Stimulated activated CD4-positive, alpha-beta T cell treated with anti-CD3 and anti-CD28 coated beads, TNF-alpha, amount 100 ng/mL, for 1 hour (primary cell): Measurements from ENCODE around the gene SPRYD3.

ENCODE experiments used
- DNase-seq, 3 donors: peaks; one replicate each; pipeline ENCODE4 v3.0.0-alpha.2; 2020; ENCODE audit warnings: low read depth in 3 of 3, low spot score in 1 of 3

SPRYD3 gene

DNA sequence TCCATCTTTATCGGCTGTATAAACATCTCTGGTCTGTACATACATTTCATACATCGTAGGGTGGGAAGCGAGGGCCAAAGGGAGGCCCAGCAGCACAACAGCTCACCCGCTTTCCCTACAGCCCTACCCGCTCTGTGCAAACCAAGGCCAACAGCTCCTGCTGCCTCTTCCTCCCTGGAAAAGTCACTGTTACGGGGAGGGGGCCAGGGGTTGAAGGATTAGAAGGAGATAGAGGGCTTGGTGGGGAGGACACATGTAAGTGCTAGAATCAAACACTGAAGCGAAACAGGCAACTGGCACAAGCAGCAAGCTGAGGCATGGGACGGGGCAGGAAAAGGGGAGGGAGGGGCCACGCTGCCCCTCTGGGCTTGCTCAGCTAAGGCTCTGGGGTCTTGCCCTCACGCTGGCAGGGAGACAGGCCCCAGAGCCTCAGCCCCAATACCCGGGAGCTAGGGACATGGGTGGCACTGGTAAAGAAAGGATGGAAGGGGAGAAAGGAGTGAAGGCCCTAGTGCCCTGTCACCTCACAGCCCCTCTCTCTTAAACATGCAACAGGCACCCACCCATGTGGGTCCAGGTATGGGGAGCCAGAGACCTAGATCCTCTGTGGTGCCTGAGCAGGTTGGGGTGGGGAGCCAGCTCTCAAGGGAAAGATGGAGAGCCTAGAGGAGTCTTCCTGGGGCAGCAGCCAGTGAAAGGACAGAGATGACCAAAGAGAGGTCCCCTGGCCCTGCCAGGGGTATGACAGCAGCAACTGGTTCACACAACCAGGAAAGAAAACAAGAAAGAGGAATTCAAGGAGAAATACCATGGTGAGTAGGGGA lies 14.4 kb downstream of the SPRYD3 start:
- DNase-seq, result no peak

DNA sequence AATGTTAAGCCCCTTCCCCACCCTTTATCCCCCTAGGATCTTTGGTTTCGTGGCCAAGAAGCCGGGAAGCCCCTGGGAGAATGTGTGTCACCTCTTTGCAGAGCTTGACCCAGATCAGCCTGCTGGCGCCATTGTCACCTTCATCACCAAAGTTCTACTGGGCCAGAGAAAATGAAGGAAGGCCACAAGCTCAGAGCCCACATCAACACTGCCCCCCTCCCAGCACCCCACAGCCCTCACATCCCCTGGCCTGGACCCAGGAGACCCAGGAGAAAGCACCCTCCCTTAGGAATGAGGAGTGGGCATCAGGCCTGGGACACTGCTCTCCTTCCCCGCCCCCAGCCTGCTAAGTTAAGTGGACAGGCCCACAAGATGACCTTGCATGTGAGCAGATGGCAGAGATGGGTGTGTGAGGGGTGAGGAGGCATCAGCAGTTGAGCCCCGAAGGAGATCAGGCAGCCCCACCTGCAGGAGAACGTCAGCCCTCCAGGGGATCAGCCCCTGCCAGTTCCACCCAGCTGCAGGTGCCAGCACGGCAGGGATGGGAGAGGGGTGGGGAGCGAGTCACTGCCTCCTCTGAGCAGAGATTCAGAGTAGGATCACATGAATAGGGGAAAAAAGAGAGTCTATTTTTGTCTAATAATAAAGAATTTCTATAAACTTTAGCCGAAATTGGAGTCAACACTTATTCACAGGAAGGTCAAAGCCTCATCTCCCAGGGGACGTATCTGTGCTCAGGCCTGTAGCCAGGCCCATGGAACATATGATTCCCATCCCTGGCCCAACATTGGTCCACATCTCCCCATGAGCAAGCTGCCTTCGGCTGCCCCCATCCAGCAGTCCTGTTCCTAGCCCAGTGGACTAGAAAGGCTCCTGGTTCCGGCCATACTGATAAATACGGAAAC lies 15.2 kb downstream of the SPRYD3 start:
- DNase-seq, result no peak

DNA sequence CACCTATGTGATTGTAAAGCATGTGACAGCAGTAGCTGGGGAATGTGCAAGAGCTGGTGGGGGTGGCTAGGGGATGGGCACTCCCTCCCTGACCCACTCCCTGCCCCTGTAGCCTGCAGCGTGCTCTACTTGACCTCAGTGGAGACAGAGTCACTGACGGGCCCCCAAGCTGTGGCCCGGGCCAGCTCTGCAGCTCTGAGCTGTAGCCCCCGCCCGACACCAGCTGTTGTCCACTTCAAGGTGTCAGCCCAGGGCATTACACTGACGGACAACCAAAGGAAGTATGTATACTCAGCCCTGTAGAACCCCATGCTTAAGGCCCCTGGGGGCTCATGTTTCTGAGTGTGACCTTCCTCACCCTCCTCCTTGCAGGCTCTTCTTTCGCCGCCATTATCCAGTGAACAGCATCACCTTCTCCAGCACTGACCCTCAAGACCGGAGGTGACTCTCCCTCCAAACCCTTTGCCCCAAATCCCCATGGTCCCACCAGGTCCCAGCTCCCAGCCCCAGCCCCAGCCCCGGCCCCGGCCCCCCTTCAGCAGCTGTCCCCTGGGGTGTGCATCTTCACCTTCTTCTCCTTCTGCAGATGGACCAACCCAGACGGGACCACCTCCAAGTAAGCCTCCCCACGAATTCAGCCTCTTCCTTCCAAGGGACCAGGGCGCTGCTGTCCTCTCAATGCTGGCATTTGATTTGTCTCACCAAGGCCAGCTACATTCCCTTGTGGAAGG lies 16.0 kb downstream of the SPRYD3 start:
- DNase-seq, result no peak

DNA sequence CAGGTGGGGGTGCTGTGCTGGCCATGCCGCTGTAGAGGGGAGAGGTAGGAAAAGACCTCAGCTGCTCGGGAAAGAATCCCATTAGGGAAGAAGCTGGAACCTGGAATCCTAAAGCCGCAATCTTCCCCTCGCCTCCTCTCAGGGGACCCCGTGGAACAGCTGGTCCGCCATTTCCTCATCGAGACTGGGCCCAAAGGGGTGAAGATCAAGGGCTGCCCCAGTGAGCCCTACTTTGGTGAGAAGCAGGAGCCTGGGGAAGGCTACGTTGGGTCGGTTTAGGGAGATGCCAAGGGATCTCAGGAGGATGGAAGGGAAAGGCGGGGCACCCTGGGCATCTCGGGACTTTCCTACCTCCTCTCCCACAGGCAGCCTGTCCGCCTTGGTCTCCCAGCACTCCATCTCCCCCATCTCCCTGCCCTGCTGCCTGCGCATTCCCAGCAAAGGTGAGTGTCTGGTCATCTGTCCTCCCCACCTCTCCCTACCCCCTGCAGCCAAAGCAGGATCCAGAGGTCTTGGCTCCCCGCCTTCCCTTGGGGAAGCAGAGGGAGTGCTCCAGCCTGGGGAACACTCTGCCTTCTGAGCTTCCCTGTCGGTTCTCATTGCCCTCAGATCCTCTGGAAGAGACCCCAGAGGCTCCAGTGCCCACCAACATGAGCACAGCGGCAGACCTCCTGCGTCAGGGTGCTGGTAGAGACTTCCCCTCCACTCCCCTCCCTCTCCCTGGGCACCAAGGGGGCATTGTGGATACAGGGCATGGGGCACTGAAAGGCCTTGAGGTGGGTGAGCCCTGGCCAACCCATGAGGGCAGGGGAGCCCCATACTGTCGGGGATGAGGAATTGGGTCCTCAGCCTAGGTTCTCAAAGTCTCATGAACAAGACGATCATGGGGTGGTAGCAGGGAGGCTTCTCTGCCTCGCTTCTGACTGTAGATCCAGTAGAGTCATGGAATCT lies 16.9 kb downstream of the SPRYD3 start:
- DNase-seq, result no peak

DNA sequence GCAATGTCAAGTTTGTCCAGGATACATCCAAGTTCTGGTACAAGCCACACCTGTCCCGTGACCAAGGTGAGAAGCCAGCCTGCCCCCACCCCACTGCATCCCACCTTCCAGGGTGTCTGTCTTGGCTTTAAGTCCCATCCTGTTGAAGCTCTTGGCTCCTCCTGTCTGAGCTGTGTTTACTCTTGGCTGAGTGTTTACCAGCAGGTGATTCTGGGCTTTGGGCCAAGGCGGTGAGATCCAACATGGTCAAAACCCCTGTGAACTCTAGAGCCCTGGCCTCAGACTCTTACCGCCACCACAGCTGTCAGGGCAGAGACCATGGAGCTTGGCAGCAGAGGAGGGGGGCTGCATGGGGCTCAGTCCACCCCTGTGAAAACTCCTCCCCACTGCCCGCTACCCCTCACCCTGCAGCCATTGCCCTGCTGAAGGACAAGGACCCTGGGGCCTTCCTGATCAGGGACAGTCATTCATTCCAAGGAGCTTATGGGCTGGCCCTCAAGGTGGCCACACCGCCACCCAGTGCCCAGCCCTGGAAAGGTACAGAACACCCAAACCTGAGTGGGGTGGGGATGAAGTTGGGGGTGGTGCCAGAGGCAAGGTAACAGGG lies 17.7 kb downstream of the SPRYD3 start:
- DNase-seq, result no peak

DNA sequence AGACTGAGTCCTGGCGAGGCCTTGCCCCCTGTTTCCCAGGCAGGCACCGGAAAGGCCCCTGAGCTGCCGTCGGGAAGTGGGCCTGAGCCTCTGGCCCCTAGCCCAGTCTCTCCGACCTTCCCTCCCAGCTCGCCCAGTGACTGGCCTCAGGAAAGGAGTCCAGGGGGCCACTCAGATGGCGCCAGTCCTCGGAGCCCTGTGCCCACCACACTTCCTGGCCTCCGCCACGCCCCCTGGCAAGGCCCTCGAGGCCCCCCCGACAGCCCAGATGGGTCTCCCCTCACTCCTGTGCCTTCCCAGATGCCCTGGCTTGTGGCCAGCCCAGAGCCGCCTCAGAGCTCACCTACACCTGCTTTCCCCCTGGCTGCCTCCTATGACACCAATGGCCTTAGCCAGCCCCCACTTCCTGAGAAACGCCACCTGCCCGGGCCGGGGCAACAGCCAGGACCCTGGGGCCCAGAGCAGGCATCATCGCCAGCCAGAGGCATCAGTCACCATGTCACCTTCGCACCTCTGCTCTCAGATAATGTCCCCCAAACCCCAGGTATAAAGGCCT lies 18.4 kb downstream of the SPRYD3 start:
- DNase-seq, result no peak

DNA sequence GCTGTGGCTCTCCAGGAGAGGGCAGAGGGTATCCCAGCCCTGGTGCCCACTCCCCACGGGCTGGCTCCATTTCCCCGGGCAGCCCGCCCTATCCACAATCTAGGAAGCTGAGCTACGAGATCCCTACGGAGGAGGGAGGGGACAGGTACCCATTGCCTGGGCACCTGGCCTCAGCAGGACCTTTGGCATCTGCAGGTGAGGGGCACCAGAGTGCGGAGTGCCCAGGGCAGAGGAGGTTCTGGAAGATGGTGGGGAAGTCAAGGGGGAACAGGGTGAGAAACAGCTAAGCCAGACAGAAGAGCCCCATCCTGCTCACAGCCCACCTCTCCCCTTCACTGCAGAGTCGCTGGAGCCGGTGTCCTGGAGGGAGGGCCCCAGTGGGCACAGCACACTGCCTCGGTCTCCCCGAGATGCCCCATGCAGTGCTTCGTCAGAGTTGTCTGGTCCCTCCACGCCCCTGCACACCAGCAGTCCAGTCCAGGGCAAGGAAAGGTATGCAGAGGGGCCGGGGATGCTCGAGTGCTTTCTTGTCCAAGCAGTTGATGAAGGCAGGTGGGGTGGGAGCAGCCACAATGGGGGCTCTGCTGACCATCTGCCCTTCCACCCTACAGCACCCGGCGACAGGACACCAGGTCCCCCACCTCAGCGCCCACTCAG lies 19.0 kb downstream of the SPRYD3 start:
- DNase-seq, result no peak

DNA sequence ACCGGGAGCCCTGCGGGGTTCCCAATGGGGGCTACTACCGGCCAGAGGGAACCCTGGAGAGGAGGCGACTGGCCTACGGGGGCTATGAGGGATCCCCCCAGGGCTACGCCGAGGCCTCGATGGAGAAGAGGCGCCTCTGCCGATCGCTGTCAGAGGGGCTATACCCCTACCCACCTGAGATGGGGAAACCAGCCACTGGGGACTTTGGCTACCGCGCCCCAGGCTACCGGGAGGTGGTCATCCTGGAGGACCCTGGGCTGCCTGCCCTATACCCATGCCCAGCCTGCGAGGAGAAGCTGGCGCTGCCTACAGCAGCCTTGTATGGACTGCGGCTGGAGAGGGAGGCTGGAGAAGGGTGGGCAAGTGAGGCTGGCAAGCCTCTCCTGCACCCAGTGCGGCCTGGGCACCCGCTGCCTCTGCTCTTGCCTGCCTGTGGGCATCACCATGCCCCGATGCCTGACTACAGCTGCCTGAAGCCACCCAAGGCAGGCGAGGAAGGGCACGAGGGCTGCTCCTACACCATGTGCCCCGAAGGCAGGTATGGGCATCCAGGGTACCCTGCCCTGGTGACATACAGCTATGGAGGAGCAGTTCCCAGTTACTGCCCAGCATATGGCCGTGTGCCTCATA lies 19.6 kb downstream of the SPRYD3 start:
- DNase-seq, result no peak

DNA sequence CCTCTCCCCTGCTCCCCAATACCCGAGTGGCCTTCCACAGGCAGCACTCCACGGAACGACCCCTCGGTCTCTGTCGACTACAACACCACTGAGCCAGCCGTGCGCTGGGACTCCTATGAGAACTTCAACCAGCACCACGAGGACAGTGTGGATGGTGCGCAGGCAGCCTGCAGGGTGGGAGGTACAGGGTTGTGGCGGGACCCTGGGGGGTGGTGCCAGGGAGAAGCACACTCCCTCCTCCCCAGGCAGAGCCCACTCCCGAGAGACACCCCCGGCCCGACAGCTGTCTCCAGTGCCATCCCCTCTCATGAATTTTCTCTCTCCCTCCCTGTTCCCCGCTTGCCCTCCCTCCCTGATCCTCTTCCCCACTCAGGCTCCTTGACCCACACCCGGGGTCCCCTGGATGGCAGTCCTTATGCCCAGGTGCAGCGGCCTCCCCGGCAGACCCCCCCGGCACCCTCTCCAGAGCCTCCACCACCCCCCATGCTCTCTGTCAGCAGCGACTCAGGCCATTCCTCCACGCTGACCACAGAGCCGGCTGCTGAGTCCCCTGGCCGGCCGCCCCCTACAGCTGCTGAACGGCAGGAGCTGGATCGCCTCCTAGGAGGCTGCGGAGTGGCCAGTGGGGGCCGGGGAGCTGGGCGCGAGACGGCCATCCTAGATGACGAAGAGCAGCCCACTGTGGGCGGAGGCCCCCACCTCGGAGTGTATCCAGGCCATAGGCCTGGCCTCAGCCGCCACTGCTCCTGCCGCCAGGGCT lies 20.3 kb downstream of the SPRYD3 start:
- no peak for DNase-seq

DNA sequence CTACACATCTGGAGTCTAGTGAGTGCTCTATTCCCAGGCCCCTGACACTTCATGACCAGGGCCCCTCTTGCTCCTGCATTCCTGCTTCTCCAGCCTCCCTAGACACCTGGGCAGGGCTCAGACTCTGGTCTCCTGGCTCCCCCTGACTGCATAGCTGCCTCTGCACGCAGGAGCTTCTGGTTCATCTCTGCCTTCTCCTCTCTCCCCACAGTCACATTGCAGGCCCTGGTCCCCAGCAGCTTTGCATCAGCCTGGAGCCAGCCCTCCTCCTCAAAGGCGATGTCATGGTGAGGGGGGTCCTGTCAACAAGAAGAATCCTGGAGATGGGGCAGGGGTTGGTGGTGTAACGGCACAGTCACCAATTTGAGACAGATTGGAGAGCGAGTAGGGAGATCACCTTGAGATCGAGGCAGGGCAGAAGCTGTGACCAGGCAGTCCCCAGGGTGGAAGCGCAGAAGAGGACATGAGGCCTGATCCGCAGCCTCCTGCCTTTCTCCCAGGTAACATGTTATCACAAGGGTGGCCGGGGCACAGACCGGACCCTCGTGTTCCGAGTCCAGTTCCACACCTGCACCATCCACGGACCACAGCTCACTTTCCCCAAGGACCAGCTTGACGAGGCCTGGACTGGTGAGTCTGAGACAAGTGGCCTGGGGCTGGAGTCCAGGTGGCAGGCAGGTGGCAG lies 21.2 kb downstream of the SPRYD3 start:
- no peak for DNase-seq

DNA sequence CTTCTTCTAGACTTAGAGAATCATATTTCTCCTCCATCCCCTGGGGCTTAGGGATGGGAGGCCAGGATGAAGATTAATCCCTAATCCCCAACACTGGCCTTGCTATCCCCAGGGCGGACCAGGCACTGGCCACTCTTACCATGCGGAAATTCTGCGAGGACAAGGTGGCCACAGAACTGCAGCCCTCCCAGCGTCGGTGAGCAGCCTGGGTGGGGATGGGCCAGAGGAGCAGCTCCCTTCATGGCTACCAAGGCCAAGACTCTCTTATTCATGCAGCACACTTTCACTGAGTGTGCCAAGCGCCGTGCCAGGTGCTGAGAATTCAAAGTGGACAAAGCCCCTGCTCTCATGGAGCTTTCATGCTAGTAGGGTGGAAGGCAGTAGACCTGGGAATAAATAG lies 22.3 kb downstream of the SPRYD3 start:
- DNase-seq, result no peak

DNA sequence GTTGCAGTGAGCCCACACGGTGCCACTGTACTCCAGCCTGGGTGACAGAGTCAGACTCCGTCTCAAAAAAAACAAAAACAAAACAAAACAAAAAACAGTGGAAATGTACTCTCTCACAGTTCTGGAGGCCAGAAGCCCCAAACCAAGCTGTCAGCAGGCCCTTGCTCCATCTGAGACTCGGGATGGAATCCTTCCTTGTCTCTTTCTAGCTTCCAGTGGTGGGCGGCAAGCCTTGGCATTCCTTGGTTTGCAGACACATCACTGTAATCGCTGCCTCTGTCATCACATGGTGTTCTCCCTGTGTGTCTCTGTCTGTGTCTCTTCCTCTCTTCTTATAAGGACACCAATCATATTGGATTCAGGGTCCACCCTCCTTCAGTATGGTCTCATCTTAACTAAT lies 22.9 kb downstream of the SPRYD3 start:
- no peak for DNase-seq

DNA sequence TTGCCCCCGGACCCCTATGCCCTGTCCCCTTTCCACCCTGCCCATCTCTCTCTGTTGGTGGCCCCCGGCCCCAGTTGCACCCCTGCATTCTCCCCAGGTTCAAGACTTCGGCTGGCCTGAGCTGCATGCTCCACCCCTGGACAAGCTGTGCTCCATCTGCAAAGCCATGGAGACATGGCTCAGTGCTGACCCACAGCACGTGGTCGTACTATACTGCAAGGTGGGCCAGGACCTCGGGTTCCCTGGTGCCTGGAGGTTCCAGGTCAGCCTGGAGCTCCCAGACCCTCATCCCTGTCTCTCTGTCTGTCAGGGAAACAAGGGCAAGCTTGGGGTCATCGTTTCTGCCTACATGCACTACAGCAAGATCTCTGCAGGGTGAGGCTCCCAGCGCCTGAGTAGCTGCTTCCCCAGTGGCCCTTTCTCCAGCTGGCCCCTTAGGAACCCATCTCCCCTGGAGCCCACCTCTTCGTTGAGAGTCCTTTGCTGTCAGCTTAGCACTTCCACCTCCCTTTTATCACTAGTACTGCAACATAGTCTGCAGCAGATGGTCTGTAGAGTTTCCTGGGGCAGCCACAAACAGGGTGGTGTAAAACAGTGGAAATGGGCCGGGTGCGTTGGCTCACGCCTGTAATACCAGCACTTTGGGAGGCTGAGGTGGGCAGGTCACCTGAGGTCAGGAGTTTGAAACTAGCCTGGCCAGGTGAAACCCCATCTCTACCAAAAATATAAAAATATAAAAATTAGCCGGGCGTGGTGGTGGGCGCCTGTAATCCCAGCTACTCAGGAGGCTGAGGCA lies 23.5 kb downstream of the SPRYD3 start:
- no peak for DNase-seq

DNA sequence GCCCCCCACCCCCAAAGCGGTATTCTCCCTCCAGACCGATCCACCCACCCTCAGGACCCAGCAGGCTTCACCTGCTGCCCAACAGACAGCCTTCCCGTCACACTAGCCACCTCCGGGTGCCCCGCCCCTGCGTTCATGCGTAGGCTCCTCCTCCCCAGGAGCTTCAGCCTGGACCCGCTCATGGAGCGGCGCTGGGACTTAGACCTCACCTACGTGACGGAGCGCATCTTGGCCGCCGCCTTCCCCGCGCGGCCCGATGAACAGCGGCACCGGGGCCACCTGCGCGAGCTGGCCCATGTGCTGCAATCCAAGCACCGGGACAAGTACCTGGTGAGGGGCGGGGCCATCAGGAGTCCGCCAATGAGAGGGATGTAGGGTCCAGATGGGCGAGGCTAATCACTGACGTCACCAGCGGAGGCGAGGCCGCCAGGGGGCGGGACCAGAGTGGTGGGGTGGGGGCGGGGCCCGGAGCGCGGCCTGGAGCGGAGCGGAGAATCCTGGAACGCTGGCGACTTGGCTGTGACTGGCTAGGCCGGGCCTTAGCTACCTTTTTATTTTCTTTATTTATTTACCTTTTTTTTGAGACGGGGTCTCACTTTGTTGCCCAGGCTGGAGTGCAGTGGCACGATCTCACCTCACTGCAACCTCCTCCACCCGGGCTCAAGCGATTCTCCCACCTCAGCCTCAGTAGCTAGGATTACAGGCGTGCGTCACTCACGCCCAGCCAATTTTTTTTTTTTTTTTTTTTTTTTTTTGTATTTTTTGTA lies 24.9 kb downstream of the SPRYD3 start:
- DNase-seq, result peak; percentile 74 to 87 (median 80)

DNA sequence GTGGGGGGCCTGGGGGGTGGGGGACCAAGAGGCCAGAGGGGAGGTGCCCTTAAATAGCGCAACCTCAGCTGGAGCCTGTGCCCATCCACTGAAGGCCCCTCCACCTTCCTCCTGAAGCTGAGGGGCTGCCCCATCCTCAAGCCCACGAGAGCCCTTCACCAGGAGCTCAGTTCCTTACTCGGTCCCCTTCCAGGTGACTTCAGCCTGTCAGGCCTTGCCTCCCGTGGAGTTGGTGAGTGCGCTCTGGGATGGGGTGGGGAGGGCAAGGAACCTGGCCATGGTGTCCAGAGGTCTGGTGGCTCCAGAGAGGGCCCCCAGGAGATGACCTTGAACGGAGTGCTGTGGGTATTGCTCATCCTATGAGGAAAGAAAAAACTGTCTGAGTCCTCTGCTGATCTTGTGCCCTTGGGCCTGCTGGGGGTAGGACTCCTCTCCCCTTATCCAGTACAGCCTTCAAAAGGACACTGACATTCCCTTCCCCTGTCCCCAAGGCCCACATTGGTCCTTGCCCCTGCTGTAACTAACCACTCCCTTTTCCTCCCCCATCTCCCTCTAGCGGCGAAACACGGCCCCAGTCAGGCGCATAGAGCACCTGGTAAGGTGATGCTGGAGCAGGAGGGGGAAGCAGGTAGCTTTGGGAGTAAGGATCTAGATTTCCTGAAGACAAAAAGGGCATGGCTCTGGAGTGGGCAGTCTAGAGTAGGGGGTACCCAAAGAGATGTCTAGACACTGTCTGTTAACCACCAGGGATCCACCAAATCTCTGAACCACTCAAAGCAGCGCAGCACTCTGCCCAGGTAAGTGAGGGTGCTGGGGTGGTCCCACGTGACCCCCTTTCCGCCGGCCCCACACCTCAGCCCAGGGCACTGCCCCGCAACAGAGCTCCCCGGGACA lies 25.7 kb downstream of the SPRYD3 start:
- no peak for DNase-seq
